HG03045 (cell line): Measurements from ENCODE around the gene FTO.

Experiments
- ATAC-seq: cut with Tn5 transposase; IDR thresholded peaks from one replicate; pipeline ENCODE4 v1.9.1; 2021; ENCODE audit warnings: mild to moderate bottlenecking, moderate library complexity; ENCODE audit not compliant: unreplicated experiment

Gene FTO

GRCh38 chr16:54193013-54193664 lies 489.2 kb downstream of the FTO start:
- ATAC-seq: no peak

DNA sequence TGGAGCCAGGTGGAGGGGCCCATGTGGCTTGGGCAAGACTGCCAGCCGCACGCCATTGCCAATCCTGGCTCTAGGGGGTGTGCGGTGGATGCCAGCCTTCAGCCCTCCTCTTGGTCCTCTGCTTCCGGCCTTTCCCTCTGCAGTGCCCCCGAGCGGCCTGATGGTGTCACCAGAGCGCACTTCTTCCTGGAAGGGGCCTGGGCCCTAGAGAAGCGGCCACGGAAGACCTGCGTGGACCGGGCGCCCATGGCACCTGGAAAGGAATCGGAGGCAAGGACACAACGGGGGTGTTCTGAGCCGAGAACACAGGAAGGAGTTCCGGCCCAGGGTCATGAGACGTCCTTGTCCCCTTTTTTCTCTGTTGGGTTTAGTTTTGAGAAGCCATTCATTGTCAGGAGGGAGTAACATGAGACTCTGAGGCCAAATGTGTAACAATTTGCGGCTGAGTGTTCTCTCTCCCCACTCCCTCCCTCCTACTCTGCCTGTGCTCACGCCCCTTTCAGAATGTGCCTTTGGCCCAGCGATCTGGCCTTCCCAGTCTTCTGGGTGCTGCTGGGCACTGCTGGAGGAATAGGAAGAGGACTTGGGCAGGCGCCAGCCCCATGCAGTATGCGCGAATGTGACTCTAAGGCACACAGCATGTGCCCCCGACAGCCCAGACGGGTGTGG lies 489.8 kb downstream of the FTO start:
- ATAC-seq: peak; percentile 69

- ATAC-seq: no peak
These were observed 490.4 kb downstream of the FTO start for GRCh38 chr16:54194334-54194743.

GRCh38 chr16:54197758-54198157 lies 493.8 kb downstream of the FTO start:
- ATAC-seq: no peak

- ATAC-seq: no peak
These were observed 495.7 kb downstream of the FTO start for GRCh38 chr16:54199487-54200160.

- no peak for ATAC-seq
These were observed 496.2 kb downstream of the FTO start for GRCh38 chr16:54200161-54200534.

GRCh38 chr16:54200720-54201119 lies 496.8 kb downstream of the FTO start:
- no peak for ATAC-seq

DNA sequence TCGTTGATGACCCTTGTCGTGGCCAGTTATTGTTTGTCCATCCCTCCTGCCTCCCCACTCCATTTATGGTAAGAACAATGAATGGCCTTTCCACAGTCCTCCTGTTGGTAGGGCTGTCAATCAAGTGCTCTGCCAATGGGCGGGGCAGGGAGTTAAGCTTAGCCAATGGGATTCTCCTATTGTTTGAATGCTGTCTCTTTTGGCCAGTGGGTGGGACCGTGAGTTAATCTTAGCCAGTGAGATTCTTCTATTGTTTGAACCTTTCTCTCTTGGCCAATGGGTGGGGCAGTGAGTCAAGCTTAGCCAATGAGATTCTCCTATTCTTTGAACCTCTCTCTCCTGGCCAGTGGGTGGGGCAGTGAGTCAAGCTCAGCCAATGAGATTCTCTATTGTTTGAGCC lies 497.2 kb downstream of the FTO start:
- ATAC-seq: no peak
